Stimulated activated CD4-positive, alpha-beta T cell treated with anti-CD3 and anti-CD28 coated beads, TNF-alpha, amount 100 ng/mL, for 1 hour (primary cell): ENCODE measurements around the gene NEBL.

Experiments used
- DNase-seq, 3 donors: peaks; one replicate each; pipeline ENCODE4 v3.0.0-alpha.2; 2020; ENCODE audit warnings: low read depth in 3 of 3, low spot score in 1 of 3

NEBL gene

DNA sequence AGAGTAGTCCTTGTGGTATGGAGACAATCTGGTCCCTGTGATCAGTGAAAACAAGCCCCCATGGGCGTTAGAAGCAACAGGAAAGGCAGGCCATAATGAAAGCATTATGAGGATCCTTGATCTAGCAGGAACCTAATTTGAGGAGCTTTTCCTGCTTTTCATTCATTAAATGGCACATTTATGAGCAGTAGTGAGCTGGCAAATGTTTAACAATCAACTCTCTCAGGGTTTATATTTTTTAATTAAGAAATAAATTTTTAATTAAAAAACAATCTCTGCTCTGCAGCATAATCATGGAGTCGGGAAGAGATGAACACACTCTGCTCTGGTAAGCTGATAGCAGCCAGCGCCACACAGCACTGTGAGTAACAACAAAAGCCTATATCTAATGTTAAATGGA is 11.3 kb upstream of the NEBL start:
- DNase-seq: no peak

DNA sequence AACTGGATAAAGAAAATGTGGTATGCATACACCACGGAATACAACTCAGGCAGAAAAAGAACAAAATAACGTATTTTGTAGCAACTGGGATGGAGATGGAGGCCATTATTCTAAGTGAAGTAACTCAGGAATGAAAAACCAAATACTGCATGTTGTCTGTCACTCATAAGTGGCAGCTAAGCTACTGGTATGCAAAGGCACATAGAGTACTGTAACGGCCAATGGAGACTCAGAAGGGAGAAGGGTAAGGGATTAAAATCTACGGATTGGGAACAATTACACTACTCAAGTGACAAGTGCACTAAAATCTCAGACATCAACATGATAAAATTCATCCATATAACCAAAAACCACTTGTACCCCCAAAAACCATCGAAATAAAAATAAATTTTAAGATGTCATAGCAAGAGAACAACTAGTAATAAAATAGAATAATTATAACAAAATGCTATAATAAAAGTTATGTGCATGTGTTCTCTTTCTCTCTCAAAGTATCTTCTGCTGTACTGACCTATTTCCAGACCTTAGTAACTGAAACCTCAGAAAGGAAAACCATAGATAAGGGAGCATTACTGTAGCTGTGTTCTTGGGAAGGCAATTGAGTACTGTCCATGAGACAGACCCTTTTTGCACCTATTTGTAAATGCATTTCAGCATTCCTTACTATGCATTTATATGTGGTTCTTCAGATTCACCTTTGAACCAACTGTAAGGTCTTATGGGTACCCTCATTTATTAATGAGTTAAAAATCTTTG is 6.7 kb upstream of the NEBL start:
- DNase-seq: no peak

DNA sequence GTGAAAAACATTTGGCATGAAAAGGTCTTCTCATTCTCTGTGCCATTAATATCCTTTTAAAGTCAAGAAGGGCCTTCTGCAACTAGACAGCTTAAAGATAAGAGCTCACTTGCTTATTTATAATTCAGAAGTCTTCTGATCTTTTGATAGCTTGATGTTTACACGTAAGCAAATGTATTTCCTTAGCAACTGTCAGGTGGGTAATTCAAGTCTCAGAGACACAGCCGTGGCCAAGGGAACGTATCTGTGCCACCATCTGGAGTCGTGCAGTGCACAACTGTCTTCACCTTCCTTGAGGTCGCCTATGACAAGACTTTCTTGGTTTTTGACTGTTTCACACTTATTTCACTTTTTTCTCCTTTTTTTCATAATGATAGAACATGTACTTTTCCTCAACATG is 4.0 kb upstream of the NEBL start:
- DNase-seq: no peak

DNA sequence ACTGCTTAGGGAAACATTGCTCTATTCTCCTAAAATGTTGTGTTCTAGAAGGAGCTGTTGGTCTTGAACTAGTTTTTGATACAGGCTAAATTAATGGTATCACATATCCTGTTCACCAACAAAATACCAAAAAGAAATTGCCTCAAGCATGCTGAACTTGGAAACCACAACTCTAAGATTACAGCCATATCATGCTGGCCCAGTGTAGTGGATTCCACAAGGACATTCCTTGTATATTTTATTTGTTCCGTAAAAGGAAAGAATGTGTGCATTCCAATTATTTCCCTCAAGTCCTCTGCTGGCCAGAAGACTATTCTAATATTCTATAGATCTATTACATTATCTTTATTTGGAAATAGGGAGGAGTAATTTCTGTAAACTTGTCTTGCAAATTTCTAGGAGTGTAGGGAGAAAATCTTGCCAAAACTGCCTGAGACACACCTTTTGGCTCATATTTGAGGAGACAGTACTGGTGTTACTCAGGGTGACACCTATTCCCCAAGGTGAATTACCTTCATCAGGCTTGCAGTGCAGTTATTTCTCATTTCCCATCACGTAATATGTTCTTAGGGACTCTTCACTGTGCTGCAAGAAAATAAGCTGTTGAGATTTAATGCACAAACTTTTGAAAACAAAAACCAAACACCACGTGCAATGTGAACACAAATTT is 1.9 kb upstream of the NEBL start:
- DNase-seq: no peak

DNA sequence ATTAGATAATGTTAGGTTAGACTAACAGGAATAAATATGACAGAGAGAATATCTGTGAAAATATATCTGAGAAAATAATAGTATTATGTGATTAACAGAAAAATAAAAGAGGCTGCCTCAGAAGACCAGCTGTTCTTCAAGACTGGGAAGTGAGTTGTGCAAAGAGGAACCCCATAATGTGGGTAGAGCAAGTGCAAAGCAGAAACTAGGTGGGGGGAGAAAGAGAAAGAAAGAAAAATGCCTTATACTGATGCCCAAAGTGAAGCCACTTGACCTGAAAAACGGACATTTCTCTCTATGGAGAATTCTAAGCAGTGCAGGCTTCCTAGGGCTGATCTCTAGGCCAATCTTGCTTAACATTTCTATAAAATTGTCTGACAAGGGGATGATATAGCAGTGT is 3.8 kb downstream of the NEBL start:
- no peak for DNase-seq

DNA sequence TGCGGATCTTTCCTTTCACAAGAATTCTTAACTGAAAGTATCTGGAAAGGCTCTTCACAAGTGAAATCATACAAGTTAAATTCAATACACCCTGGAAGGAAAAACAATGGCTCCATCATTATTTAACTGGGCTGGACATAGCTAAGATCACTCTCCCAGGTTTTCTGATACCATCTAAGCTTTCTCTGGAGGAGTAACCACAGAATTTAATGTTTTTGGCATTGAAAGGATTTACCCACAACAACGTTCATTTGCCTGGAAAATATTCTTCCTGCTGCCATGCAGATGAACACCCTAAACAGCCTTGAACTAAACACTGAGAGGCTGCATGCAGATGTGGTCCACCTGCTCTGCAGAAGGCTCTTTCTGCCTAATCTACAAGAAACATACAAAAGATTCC is 4.3 kb downstream of the NEBL start:
- no peak for DNase-seq

DNA sequence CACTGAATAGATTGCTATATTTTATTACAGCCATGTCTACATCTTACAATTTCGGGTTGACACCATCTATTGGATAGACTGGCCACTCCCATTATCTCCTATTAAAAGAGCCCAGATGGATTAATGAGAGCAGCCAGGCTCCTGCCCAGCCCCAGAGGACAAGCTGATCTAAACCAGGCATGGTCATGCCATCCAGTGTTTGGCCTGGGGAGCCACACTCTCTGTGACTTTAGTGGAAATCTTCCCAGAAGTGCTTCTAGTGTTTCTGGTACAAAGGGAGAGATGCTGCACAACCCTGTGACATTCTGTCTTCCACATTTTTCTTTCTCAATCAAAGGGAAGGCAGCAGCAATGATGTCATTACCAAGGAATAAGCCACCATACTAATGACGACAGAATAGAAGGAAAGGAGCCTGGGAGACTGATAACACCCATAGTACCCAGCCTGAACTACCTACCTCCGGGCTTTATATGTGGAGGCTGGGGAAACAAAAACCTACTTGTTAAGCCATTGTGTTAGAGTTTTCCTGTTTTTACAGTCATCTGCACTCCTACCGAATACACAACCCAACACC is 5.0 kb downstream of the NEBL start:
- DNase-seq: no peak

DNA sequence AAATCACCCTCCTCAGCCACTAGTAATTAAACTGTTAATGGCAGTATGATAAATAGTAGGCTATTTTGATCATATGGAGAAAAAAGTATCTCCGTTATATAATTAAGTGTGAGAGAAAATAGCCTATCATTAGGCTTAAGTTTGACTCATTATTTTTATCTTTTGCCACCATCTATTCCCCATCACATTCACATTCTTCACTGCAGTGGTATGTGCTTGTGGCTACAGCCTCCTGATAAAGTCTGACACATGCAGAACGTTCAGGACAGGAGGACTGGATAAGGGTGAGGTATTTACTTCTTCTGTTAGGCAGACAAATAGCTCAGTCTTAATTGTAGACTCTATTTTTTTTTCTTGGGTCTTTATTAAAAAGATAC is 5.8 kb downstream of the NEBL start:
- no peak for DNase-seq

DNA sequence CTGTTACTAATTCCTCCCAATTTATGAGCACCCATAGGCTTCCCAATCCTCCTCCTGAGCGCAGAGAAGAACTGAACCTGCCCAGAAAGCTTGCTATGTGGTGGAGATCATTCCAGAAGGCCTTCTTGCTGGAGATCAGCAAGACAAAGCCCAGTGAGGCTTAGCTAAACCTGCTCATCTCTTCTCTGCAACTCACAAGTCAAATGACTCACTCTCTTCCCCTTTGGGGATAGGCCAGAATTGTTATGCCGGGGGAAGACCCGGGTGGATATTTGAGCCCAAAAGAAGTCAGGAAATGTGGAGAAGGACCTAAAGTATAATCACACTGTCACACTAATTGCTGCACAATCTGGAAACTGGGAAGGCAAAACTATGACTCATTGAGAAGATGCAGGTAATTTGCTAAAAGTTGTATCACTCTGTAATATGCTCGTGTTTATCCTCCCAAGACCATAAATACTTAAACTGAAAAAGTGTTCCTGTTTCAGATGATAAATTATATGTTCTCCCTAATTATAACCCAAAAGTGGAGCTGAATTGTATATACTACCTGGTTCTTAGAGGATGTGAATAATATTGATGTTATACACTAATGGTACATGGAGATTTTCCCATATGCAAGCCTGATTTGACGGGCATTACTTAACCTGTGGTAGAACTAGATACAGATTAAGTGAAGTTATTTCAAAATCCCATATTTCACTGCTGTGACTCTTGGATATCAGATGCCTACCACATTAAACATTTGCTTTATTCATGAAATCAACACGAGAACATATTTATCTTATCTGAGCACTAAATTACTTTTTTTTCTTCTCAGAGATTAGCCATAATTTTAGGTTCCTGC is 6.4 kb downstream of the NEBL start:
- no peak for DNase-seq

DNA sequence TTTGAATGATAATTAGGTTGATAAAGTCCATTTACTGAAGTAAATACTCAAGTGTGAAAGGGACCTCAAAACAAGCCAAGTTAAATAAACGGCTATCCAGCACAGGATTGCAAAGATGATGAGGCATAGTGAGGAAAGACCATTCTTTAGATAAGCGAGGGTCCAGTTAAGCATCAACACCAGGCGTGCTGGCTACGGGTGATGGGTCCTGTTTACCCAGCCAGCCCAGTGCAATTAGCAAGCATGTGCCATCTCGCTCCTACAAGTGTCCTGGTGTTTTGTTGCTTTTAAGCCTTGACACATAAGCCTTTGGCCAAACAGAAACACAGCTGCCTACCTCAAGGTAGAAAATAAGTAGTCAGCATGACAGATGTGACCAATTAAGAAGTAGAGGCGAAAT is 7.1 kb downstream of the NEBL start:
- DNase-seq: no peak

DNA sequence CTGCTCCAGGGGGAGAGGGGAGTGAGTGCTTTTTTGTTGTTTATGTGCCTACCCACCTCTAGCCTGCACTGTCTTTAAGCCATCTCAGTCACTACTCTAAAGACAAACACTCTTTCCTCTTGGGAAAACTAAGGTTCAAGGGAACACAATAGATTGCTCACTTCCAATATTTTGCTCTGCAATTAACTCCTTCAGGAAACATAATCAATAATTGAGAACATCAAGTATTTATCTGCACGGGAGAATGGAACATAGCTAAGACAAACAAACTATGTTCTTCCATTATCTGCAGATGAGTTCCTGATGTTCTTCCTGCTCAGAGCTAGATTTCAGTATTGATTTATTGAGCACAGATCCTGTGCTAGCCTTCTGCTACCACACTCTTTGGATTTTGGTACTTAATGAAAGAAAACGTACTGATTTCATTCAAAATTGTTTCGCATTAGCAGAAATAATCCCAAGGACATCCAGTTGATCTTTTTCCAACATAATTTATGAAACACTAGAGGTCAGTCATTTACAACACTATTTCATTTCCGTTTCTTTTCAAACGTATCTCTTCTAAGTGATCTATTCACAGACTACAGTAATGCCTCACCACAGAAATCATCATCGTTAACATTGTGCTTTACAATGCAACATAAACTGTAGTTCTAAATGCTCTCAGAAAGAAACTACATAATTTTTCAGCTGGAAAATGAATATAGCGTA is 8.3 kb downstream of the NEBL start:
- DNase-seq: no peak

DNA sequence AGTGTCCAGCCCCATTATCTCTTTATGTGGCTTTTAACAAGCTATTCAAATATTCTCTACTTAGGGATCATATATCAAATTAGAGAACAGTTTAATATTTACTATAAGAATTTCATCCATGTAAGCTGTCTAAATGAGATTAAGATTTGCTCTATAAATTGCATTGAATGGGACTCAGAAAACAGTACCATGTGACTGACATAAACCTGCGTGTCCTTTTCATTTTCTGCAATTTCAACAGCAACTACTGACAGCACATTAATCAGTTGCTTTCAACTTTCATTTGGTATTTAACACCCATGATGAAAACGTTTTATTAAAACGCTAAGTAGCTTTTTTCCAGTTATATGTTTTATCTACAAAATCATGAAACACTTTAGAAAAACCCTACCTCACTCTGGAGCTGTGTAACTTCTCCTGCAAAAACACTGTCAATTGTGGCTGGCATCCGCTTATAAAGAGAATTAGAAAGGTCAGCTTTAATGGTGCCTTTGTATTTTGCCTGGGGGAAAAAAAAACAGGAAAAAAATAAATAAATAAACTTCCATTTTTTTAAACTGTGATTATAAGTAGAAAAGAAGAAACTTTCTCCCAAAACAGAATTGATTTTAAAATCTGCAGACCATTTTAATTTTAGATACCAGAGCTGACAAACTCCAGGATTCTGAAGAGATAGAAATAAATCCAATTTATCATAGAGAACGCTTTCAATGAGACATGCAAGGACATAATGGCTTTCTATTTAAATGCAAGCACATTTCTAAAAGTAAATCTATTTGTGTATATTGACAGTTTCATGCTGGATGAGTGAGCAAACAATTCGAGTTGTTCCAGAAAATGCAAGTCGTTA is 9.2 kb downstream of the NEBL start:
- DNase-seq: no peak

DNA sequence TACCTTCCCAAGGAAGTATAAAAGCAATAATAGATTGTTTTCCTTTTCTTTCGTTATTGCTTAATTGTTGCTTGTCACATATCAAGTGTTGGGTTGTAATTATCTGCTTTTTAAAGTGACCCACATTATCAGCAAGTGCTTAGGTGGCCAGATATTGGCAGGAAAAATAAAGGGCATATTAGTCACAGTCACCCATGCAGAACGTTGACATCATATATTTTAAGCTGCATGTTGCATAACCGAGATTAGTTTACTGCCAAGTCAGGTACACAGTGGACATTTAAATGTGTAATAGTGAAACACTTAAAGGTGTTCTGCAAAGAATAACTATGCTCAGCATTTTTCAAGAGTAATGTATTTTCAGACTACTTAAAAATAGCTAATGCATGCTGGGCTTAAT is 11.4 kb downstream of the NEBL start:
- DNase-seq: no peak

DNA sequence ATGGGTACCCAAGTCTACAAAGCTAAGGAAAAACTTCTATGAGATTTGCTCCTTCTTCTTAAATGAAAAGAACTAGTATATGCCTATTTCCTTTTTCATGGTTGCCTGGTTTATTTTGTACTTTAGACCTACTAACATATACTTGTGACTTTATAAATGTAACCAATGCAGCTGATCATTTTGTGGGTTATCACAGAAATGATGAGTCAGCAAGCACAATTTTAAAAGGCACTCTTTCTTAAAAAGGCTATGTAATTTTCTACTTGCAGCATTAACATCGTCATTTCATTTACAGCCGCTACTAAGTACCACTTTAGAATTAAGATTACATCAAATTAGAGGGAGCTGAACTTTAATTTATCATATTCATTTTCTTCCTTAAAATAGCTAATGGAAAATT is 13.6 kb downstream of the NEBL start:
- no peak for DNase-seq

DNA sequence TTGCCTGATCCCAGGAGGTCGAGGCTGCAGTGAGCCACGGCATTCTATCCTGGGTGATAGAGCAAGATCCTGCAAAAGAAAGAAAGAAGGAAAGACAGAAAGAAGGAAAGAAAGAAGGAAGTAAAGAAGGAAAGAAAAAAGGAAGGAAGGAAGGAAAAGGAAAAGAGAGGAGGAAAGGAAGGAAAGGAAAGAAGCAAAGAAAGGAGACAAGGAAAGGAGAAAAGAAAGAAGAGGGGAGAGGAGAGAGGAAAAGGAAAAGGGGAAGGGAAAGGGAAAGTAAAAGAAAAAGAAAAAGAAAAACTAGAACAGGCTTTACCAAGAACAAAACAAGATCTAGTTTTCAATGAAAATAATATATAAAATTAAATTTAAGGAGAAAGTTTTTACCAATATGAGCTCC is 15.0 kb downstream of the NEBL start:
- DNase-seq: no peak

DNA sequence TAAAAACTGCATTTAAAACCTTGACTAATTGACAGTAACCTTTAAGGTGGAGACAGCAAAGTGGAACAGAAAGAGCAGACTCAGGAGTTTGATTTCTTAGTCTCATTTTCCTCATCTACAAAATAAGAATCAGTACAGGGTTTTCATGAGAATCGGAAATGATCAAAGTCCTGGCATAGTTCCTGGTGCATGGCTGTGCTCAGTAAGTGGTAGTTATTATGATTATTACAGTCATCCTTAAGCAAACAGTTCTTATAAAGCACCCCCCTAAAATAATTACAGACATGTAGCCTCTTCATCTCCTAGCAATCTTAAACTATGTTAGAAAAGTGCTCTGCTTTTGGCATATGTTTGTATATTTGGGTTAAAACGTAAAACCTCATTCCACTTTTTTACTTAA is 18.0 kb downstream of the NEBL start:
- no peak for DNase-seq

DNA sequence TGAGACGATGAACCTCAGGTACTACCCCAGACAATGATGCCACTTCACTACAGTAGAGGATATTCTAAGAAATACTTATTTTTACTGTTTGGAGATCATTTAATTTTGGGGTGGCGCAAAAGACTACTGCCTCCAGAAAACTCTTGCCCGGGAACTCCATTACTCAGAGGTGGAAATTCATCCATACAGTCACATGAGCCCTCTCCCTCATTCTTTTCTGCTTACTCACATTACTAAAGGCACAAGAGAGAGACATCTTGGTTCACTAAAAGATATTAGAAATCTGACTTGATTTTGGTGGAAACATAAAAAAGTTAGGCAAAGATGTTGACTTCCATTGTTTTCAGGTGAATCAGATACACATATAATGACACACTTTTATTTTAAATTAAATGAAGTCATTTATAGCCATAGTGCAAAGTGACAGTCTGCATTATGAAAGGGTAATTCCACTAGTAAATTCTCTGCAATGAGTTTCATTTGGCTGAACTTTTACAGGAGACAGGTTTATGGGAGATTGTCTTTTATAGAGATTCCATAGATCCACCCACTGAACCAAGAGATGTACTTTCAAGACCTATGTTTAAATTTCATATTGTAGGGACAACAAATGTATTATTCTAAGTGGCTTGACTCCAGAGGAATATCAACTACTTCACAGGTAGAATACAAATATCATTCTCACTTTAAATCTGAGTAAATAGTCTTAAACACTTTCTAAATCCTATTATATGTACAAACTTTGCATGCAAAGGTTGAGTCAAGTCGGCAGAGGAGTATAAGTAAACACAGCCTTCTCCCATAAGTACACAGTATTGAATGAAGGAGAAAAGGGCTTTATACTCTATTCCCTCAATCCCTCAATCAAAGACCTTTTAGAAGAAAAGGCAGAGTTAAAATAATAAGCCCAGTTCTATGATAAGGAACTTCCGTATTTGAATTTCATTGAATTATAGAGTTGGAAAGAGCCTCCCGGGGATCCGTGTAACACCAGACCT is 18.8 kb downstream of the NEBL start:
- DNase-seq: no peak

DNA sequence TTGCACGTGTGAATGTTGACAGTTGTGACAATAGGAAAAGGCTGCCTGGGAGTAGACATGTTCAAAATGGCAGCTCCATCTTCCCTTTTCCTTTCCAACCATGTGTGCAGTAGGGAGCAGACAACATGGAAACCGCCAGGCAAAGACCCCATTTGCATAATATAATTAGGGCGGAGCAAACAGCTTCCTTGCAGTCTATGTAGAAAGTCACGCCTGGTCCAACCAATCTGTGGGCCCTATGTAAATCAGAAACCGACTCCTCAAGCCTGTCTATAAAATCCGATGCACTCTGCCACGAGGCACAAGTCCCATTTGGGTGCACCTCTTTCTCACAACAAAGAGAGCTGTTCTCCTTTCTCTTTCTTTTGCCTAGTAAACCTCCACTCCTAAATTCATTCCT is 19.6 kb downstream of the NEBL start:
- DNase-seq: no peak

DNA sequence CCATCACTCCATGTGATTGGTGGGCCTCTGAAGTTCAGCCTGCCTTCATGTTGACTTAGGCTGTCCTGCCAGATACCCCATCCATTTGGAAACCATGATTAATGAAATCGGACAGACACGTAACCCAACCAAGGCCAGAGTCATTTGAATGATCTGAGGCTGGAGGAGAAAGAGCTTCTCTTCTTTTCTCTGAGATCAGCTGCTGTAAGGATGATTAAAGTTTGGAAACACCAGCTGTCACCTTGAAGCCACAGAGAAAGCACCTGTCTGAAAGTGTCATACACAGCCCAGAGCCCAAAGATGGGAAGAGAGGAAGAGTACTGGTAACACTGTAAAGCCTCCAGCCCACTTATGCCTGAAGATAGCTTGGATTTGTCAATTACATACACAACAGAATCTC is 22.9 kb downstream of the NEBL start:
- no peak for DNase-seq
